C4-2B (cell line): ENCODE results near the gene GSTO1.
A peak's percentile ranks its signal among the peaks of the same experiment; 100 is the strongest.

Experiments used
- H3K27ac ChIP-seq: fragments of 450-650 bp; 2 replicates; pipeline ENCODE4 v1.5.1; 2017
- CTCF ChIP-seq: fragments of 450-650 bp; conservative IDR thresholded peaks from 2 replicates; pipeline ENCODE4 v1.5.1; 2017; ENCODE audit warnings: mild to moderate bottlenecking
- ZFX ChIP-seq: fragments of 450-650 bp; IDR thresholded peaks from 2 replicates; pipeline ENCODE4 v1.6.1; 2017

Gene GSTO1

GRCh38 chr10:104293011-104293410 is 38.3 kb downstream of the GSTO1 start:
- H3K27ac ChIP-seq, result no peak overlapping the region
- no peak for TF ChIP-seq ZFX
- no peak for TF ChIP-seq CTCF

DNA sequence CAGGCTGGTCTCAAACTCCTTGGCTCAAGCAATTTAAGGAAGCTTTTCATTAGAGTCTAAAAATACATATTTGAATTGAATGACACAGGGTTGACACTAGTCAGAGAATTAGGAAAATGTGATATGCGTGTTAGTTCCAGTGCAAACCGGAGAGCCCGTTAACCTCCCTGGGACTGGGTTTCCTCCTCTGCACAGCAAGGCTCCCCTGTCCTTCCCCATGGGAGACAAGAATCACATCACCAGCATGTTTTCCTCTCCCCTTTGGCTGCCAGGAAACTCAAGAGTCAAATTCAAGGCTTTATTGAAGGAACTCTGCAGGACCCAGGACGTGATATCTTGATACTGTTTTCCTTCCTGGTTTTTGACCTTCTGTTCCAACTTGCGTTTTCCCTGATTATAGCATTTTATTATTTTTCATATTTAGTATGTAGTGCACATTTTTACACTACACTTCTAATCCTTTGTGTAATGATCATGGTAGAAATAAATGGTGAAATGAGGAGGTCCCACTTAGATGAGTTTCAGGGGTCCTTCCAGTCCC is 39.2 kb downstream of the GSTO1 start:
- TF ChIP-seq ZFX (no peak), CTCF (no peak)
- no peak overlapping the region for H3K27ac ChIP-seq

GRCh38 chr10:104296687-104297436 is 42.2 kb downstream of the GSTO1 start:
- no peak for TF ChIP-seq ZFX
- TF ChIP-seq CTCF, result no peak
- H3K27ac ChIP-seq, result no peak overlapping the region

DNA sequence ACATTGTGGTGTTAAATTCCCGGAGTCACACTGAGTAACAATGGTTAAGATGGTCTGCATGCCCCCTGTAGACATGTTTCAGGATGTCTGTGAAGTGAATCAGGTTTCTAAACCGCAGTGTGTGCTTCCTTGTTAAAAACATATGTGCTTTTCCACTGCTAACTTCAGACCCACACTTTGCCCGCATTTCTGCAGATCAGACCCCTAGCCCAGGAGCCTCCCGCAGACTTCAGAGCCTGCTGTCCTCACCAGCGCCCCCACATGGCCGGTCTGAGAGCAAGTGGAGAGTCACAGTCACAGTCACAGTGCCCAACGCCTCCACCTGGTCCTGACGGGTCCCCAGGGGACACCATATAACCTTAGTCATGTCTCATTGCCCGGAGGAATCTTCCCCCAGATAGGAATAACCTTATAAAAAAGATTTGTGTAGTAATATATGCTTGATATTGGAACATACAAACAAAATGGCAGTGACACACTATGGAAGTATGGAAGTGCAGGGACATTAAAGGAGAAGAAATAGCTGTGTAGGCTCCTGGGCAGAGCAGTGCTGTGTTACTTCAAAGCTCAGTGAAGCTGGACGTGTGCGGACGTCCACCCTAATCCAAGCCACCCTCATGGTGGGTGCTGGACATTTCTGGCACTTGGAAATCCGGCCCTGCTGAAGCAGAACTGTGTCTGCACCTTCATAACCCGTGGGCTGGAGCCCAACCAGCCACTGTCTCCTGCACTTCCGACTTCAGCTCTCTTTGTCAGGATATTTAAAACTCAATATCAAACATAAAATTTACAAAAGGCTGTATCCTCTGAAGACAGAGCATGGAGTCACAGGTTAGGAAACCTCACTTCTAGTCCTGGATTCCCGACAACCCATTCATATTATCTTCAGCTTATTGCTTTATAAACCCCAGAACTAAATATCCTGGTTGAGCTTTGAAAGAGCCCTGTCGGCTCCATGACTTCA is 43.3 kb downstream of the GSTO1 start:
- H3K27ac ChIP-seq, result no peak overlapping the region
- TF ChIP-seq ZFX (no peak), CTCF (peak; percentile 48)

- no peak overlapping the region for H3K27ac ChIP-seq
Measured at GRCh38 chr10:104299031-104299904, 44.6 kb downstream of the GSTO1 start.

More at GRCh38 chr10:104299031-104299904, 44.6 kb downstream of the GSTO1 start:
- TF ChIP-seq CTCF, result no peak
- TF ChIP-seq ZFX, result no peak
